CD14-positive monocyte (primary cell): ENCODE results near the gene RAB27A. TPM values are rescaled to one million over a fixed set of nuclear protein-coding genes. Genes with fewer than 3 reads are reported as not detected.

Experiments
- DNase-seq, 3 donors: peaks; one replicate each; pipeline ENCODE4 v3.0.0-alpha.2; 2011 to 2022
- H2AFZ ChIP-seq: 2 replicates; pipeline ENCODE4 v1.6.0; 2012; ENCODE audit warnings: mild to moderate bottlenecking, low read depth, low read length, inconsistent platforms; ENCODE audit not compliant: insufficient read depth, poor library complexity, severe bottlenecking
- H3K27ac ChIP-seq, 2 donors: 1 replicate in 1 of 2; 2 replicates in 1 of 2; pipeline ENCODE4 v1.5.1; 2012 to 2013; ENCODE audit warnings: low read length in 2 of 2, control low read depth in 1 of 2, inconsistent platforms in 1 of 2, low read depth in 1 of 2, mild to moderate bottlenecking in 1 of 2
- H3K27me3 ChIP-seq, 2 donors: one replicate each; pipeline versions ENCODE4 v1.6.0 to v1.6.1; 2011 to 2013; ENCODE audit warnings: low read length in 2 of 2; ENCODE audit not compliant: control insufficient read depth in 2 of 2, insufficient read depth in 2 of 2
- H3K36me3 ChIP-seq, 2 donors: replicated peaks in 1 of 2; 1 replicate in 1 of 2; 2 replicates in 1 of 2; pipeline versions ENCODE4 v1.5.1 to v1.6.1; 2012 to 2013; ENCODE audit warnings: low read length in 2 of 2, control low read depth in 1 of 2, inconsistent platforms in 1 of 2, mild to moderate bottlenecking in 1 of 2; ENCODE audit not compliant: insufficient read depth in 2 of 2, control insufficient read depth in 1 of 2
- H3K4me1 ChIP-seq, 2 donors: 1 replicate in 1 of 2; 2 replicates in 1 of 2; pipeline versions ENCODE4 v1.5.1 to v1.6.1; 2012 to 2013; ENCODE audit warnings: low read length in 2 of 2, control low read depth in 1 of 2, inconsistent platforms in 1 of 2, mild to moderate bottlenecking in 1 of 2, moderate library complexity in 1 of 2; ENCODE audit not compliant: insufficient read depth in 2 of 2, control insufficient read depth in 1 of 2
- H3K4me2 ChIP-seq: replicated peaks from 2 replicates; pipeline ENCODE3; 2012; ENCODE audit warnings: low read length, moderate library complexity, mild to moderate bottlenecking; ENCODE audit not compliant: poor library complexity, severe bottlenecking; ENCODE audit errors: extremely low read depth
- H3K4me3 ChIP-seq, 3 experiments: fragments of 200-600 bp in 1 of 3; sonication (generic) in 1 of 3; replicated peaks in 1 of 3; 1 replicate in 2 of 3; 2 replicates in 1 of 3; pipeline ENCODE4 v1.5.1; 2011 to 2013; ENCODE audit warnings: low read length in 3 of 3, mild to moderate bottlenecking in 3 of 3, control low read depth in 2 of 3, low read depth in 2 of 3, inconsistent platforms in 1 of 3, moderate library complexity in 1 of 3
- H3K79me2 ChIP-seq: 2 replicates; pipeline ENCODE4 v1.6.0; 2012; ENCODE audit warnings: mild to moderate bottlenecking, control low read depth, inconsistent platforms, low read length, moderate library complexity; ENCODE audit not compliant: insufficient read depth
- H3K9ac ChIP-seq: 2 replicates; pipeline ENCODE4 v1.6.0; 2017; ENCODE audit warnings: low read length, mild to moderate bottlenecking; ENCODE audit not compliant: insufficient read depth, poor library complexity, severe bottlenecking
- H3K9me3 ChIP-seq, 2 donors: replicated peaks in 1 of 2; 1 replicate in 1 of 2; 2 replicates in 1 of 2; pipeline versions ENCODE4 v1.5.1 to v1.6.1; 2012 to 2013; ENCODE audit warnings: low read length in 2 of 2, control low read depth in 1 of 2; ENCODE audit not compliant: control insufficient read depth in 1 of 2, insufficient read depth in 1 of 2
- H4K20me1 ChIP-seq: 2 replicates; pipeline ENCODE4 v1.6.0; 2012; ENCODE audit warnings: mild to moderate bottlenecking, low read length, control low read depth, moderate library complexity; ENCODE audit not compliant: insufficient read depth
- H3K27ac Mint-ChIP-seq, 7 donors: one replicate each; pipeline ENCODE4 v1.8.0; 2020; ENCODE audit warnings: mild to moderate bottlenecking in 7 of 7, mixed read lengths in 7 of 7, moderate library complexity in 6 of 7, inconsistent platforms in 2 of 7
- H3K27me3 Mint-ChIP-seq, 3 donors: one replicate each; pipeline ENCODE4 v1.8.0; 2021 to 2022; ENCODE audit warnings: low read depth in 3 of 3, mild to moderate bottlenecking in 3 of 3, mixed read lengths in 3 of 3, moderate library complexity in 3 of 3, inconsistent platforms in 1 of 3
- H3K36me3 Mint-ChIP-seq, 2 donors: one replicate each; pipeline ENCODE4 v1.8.0; 2020; ENCODE audit warnings: mixed read lengths in 2 of 2, inconsistent platforms in 1 of 2, mild to moderate bottlenecking in 1 of 2
- H3K4me1 Mint-ChIP-seq: one replicate; pipeline ENCODE4 v1.8.0; 2020; ENCODE audit warnings: mild to moderate bottlenecking, mixed read lengths
- H3K4me3 Mint-ChIP-seq, 2 donors: one replicate each; pipeline ENCODE4 v1.8.0; 2020; ENCODE audit warnings: mild to moderate bottlenecking in 2 of 2, mixed read lengths in 2 of 2, moderate library complexity in 1 of 2
- H3K9me3 Mint-ChIP-seq, 7 donors: one replicate each; pipeline ENCODE4 v1.8.0; 2020 to 2022; ENCODE audit warnings: mixed read lengths in 7 of 7, mild to moderate bottlenecking in 6 of 7, moderate library complexity in 6 of 7, inconsistent platforms in 2 of 7
- CTCF ChIP-seq: fragments of 200-600 bp; IDR thresholded peaks from one replicate; pipeline ENCODE4 v1.8.0; 2022; ENCODE audit warnings: antibody characterized with exemption, mild to moderate bottlenecking
- WGBS: methylation state at CpG from one replicate; pipeline ENCODE4 v1.1.5; 2013; ENCODE audit warnings: missing lambda C conversion rate; ENCODE audit not compliant: insufficient coverage; 5-methylcytosine and 5-hydroxymethylcytosine counted together
- intact Hi-C, 2 donors: fragments of 100-400 bp; cut with micrococcal nuclease; formaldehyde crosslinking; loops; one replicate each; pipeline versions ENCODE4 v1.15.0 to v1.15.1; 2023
- polyA plus RNA-seq, 3 donors: library from polyadenylated mRNA; depleted of rRNA in 1 of 3; unstranded in 2 of 3; stranded (reverse) in 1 of 3; fragments of 300-500 nt in 2 of 3; fragments of >200 nt in 1 of 3; fragmentation: Illumina TruSeq in 2 of 3; gene quantifications; 1 replicate in 2 of 3; 2 replicates in 1 of 3; pipeline ENCODE4 v1.2.3, GENCODE V29; 2012 to 2021

RAB27A gene
- polyA plus RNA-seq, 3 donors, result 70.1 to 159 (median 135) TPM

GRCh38 chr15:55234800-55235104 is 54.9 kb downstream of the RAB27A start:
- Histone ChIP-seq H3K36me3 (peaks cover 42 to 81% of the 10 kb centered on the region in 2 donors), H3K27ac (peak overlapping the region in 1 of 2 donors; percentile 28), H3K9ac (no peak overlapping the region), H3K4me1 (no peaks in the 10 kb centered on the region), H3K9me3 (no peaks in the 10 kb centered on the region), H4K20me1 (peaks cover 22% of the 10 kb centered on the region), H3K79me2 (peaks cover 91% of the 10 kb centered on the region), H3K4me2 (no peak overlapping the region), H3K27me3 (no peaks in the 10 kb centered on the region), H2AFZ (no peak overlapping the region), H3K4me3 (no peak overlapping the region)
- no peak for DNase-seq
- Mint-ChIP-seq H3K36me3 (peaks cover 49 to 63% of the 10 kb centered on the region in 2 donors), H3K27me3 (no peaks in the 10 kb centered on the region), H3K4me1 (peaks cover 8% of the 10 kb centered on the region), H3K27ac (peak overlapping the region in 1 of 7 donors; percentile 66), H3K9me3 (no peaks in the 10 kb centered on the region), H3K4me3 (no peak overlapping the region)
- TF ChIP-seq CTCF, result no peak
- WGBS, result no CpG with 5 or more reads among the region's 1 CpG
- intact Hi-C loops, result no loop called here

GRCh38 chr15:55234104-55234799 is 55.4 kb downstream of the RAB27A start:
- no peak overlapping the region for H3K4me3 Mint-ChIP-seq
- H3K4me1 ChIP-seq, result no peaks in the 10 kb centered on the region

More at GRCh38 chr15:55234104-55234799, 55.4 kb downstream of the RAB27A start:
- no peak overlapping the region for H2AFZ ChIP-seq
- no peak overlapping the region for H3K4me3 ChIP-seq
- Mint-ChIP-seq H3K9me3 (no peaks in the 10 kb centered on the region), H3K27ac (peak overlapping the region in 6 of 7 donors; percentile 19 to 76 (median 50)), H3K36me3 (peaks cover 53 to 63% of the 10 kb centered on the region in 2 donors), H3K4me1 (peaks cover 8% of the 10 kb centered on the region), H3K27me3 (no peaks in the 10 kb centered on the region)
- H3K9ac ChIP-seq, result no peak overlapping the region
- peaks cover 22% of the 10 kb centered on the region for H4K20me1 ChIP-seq
- no peaks in the 10 kb centered on the region for H3K27me3 ChIP-seq
- no peaks in the 10 kb centered on the region for H3K9me3 ChIP-seq
- TF ChIP-seq CTCF, result no peak
- peak overlapping the region in 1 of 2 donors; percentile 28 for H3K27ac ChIP-seq
- no peak overlapping the region for H3K4me2 ChIP-seq
- peaks cover 46 to 81% of the 10 kb centered on the region in 2 donors for H3K36me3 ChIP-seq
- WGBS, result 100% methylated on average over 1 of the region's 2 CpGs
- peaks cover 86% of the 10 kb centered on the region for H3K79me2 ChIP-seq
- intact Hi-C loops, result no loop called here
- no peak for DNase-seq
